GM12873 (cell line): Measurements from ENCODE around the gene PLXND1.
A peak's percentile ranks its signal among the peaks of the same experiment; 100 is the strongest.

Source experiments
- CTCF ChIP-seq: IDR thresholded peaks from 2 replicates; pipeline ENCODE4 v1.5.1; 2012; ENCODE audit warnings: low read depth, mild to moderate bottlenecking, moderate library complexity, low read length, control low read depth; ENCODE audit not compliant: insufficient read depth; ENCODE audit errors: missing control alignments

The PLXND1 gene

GRCh38 chr3:129606636-129607390 is at the start of gene PLXND1:
Gene PLXND1 (minus strand): TSS chr3:129606676. CDS start chr3:129606639, 37 bp downstream.
- no peak for TF ChIP-seq CTCF

GRCh38 chr3:129655291-129655700 is 48.8 kb upstream of the PLXND1 start:
- TF ChIP-seq CTCF, result no peak

- TF ChIP-seq CTCF, result no peak
Observed at GRCh38 chr3:129654131-129654530, 47.7 kb upstream of the PLXND1 start.

GRCh38 chr3:129653019-129653418 is 46.5 kb upstream of the PLXND1 start:
- no peak for TF ChIP-seq CTCF

GRCh38 chr3:129651435-129652202 is 45.1 kb upstream of the PLXND1 start:
- TF ChIP-seq CTCF, result no peak

GRCh38 chr3:129650256-129650872 is 43.9 kb upstream of the PLXND1 start:
- TF ChIP-seq CTCF, result peak; percentile 70

GRCh38 chr3:129648391-129648790 is 41.9 kb upstream of the PLXND1 start:
- TF ChIP-seq CTCF, result no peak
